ENCODE data around the gene FUOM. TPM values are rescaled to one million over a fixed set of nuclear protein-coding genes. Genes with fewer than 3 reads are reported as not detected.

The FUOM gene
- polyA plus RNA-seq, 3 donors, result 29.8 to 56.8 (median 39.0) TPM

GRCh38 chr10:133379152-133379800, 21.5 kb upstream of the FUOM start, which contains the start of gene PAOX:
TSS of gene PAOX (plus strand) at chr10:133379262. CDS start at chr10:133379317, 55 bp downstream.
- Histone ChIP-seq H3K36me3 (replicated peaks in 1 of 2; ENCODE audit: control insufficient read depth in 1 of 2, insufficient read depth in 2 of 2, low read length in 2 of 2) (no peaks in the 10 kb centered on the region), H3K27ac (ENCODE audit: low read depth in 1 of 2, low read length in 2 of 2) (peak within 1 kb of the TSS; percentile 36 to 64), H2AFZ (ENCODE audit: insufficient read depth, low read depth, low read length, poor library complexity, severe bottlenecking) (peak within 1 kb of the TSS; percentile 91), H3K4me3 (replicated peaks in 1 of 3; ENCODE audit: low read depth in 2 of 3, low read length in 3 of 3) (peak within 1 kb of the TSS; percentile 58 to 88 (median 65)), H3K4me2 (replicated peaks; ENCODE audit: extremely low read depth, low read length, poor library complexity, severe bottlenecking) (peak within 1 kb of the TSS; percentile 90), H4K20me1 (ENCODE audit: insufficient read depth, low read length) (no peaks in the 10 kb centered on the region), H3K79me2 (ENCODE audit: insufficient read depth, low read length) (no peaks in the 10 kb centered on the region), H3K27me3 (ENCODE audit: control insufficient read depth in 2 of 2, insufficient read depth in 2 of 2, low read length in 2 of 2) (peaks cover 0 to 6% of the 10 kb centered on the region in 2 donors), H3K4me1 (ENCODE audit: control insufficient read depth in 1 of 2, insufficient read depth in 2 of 2, low read length in 2 of 2) (peaks cover 34 to 45% of the 10 kb centered on the region in 2 donors), H3K9ac (ENCODE audit: insufficient read depth, low read length, poor library complexity, severe bottlenecking) (peak within 1 kb of the TSS; percentile 68), H3K9me3 (replicated peaks in 1 of 2; ENCODE audit: control insufficient read depth in 1 of 2, insufficient read depth in 1 of 2, low read length in 2 of 2) (no peaks in the 10 kb centered on the region)
- Mint-ChIP-seq H3K27me3 (ENCODE audit: low read depth in 3 of 3) (peaks cover 6 to 25% (median 19%) of the 10 kb centered on the region in 3 donors), H3K4me3 (peak within 1 kb of the TSS; percentile 85 to 92), H3K36me3 (peaks cover 10 to 13% of the 10 kb centered on the region in 2 donors), H3K4me1 (peaks cover 30% of the 10 kb centered on the region), H3K27ac (peak within 1 kb of the TSS in 6 of 7 donors; percentile 19 to 83 (median 57)), H3K9me3 (peaks cover 0 to 2% (median 0%) of the 10 kb centered on the region in 7 donors)
- DNase-seq, result peak; percentile 12 to 57 (median 30)
- 6% methylated on average over 69 of the region's 78 CpGs for WGBS (ENCODE audit: insufficient coverage)
- TF ChIP-seq, protein P1, sequence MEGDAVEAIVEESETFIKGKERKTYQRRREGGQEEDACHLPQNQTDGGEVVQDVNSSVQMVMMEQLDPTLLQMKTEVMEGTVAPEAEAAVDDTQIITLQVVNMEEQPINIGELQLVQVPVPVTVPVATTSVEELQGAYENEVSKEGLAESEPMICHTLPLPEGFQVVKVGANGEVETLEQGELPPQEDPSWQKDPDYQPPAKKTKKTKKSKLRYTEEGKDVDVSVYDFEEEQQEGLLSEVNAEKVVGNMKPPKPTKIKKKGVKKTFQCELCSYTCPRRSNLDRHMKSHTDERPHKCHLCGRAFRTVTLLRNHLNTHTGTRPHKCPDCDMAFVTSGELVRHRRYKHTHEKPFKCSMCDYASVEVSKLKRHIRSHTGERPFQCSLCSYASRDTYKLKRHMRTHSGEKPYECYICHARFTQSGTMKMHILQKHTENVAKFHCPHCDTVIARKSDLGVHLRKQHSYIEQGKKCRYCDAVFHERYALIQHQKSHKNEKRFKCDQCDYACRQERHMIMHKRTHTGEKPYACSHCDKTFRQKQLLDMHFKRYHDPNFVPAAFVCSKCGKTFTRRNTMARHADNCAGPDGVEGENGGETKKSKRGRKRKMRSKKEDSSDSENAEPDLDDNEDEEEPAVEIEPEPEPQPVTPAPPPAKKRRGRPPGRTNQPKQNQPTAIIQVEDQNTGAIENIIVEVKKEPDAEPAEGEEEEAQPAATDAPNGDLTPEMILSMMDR (IDR thresholded peaks at IDR 0.05), result no peak
- intact Hi-C loops (cut with micrococcal nuclease), result loop anchor here in 1 of 2 donors (10.0 kb wide), 1 partner anchor 1074 kb away; the partner anchor contains the start of gene STK32C

- TF ChIP-seq, protein P1 (IDR thresholded peaks at IDR 0.05), result no peak
- Mint-ChIP-seq H3K9me3 (peaks cover 0 to 2% (median 0%) of the 10 kb centered on the region in 7 donors), H3K36me3 (peaks cover 6 to 8% of the 10 kb centered on the region in 2 donors), H3K27ac (peak overlapping the region in 6 of 7 donors; percentile 19 to 83 (median 57)), H3K4me1 (peaks cover 34% of the 10 kb centered on the region), H3K4me3 (peak overlapping the region; percentile 85 to 92), H3K27me3 (ENCODE audit: low read depth in 3 of 3) (peaks cover 6 to 25% (median 19%) of the 10 kb centered on the region in 3 donors)
- Histone ChIP-seq H3K4me3 (replicated peaks in 1 of 3; ENCODE audit: low read depth in 2 of 3, low read length in 3 of 3) (peak overlapping the region; percentile 58 to 88 (median 65)), H3K27me3 (ENCODE audit: control insufficient read depth in 2 of 2, insufficient read depth in 2 of 2, low read length in 2 of 2) (peaks cover 0 to 6% of the 10 kb centered on the region in 2 donors), H3K36me3 (replicated peaks in 1 of 2; ENCODE audit: control insufficient read depth in 1 of 2, insufficient read depth in 2 of 2, low read length in 2 of 2) (no peaks in the 10 kb centered on the region), H3K79me2 (ENCODE audit: insufficient read depth, low read length) (no peaks in the 10 kb centered on the region), H2AFZ (ENCODE audit: insufficient read depth, low read depth, low read length, poor library complexity, severe bottlenecking) (peak overlapping the region; percentile 91), H4K20me1 (ENCODE audit: insufficient read depth, low read length) (no peaks in the 10 kb centered on the region), H3K9ac (ENCODE audit: insufficient read depth, low read length, poor library complexity, severe bottlenecking) (peak overlapping the region; percentile 62), H3K27ac (ENCODE audit: low read depth in 1 of 2, low read length in 2 of 2) (peak overlapping the region; percentile 36 to 64), H3K4me1 (ENCODE audit: control insufficient read depth in 1 of 2, insufficient read depth in 2 of 2, low read length in 2 of 2) (peaks cover 39 to 50% of the 10 kb centered on the region in 2 donors), H3K9me3 (replicated peaks in 1 of 2; ENCODE audit: control insufficient read depth in 1 of 2, insufficient read depth in 1 of 2, low read length in 2 of 2) (no peaks in the 10 kb centered on the region), H3K4me2 (replicated peaks; ENCODE audit: extremely low read depth, low read length, poor library complexity, severe bottlenecking) (peak overlapping the region; percentile 90)
- WGBS (ENCODE audit: insufficient coverage), result under 1% methylated on average over 67 of the region's 90 CpGs
- intact Hi-C loops (cut with micrococcal nuclease), result loop anchor here in 1 of 2 donors (10.0 kb wide), 1 partner anchor 1074 kb away; the partner anchor contains the start of gene STK32C
- DNase-seq, result peak; percentile 67 to 76 (median 74)
Measured at GRCh38 chr10:133378251-133379096, 20.7 kb upstream of the FUOM start.
